Endothelial cell of umbilical vein (primary cell): ENCODE results near the gene MAGOHB. TPM values are rescaled to one million over a fixed set of nuclear protein-coding genes. Genes with fewer than 3 reads are reported as not detected.

Experiments
- BruUV-seq: library from RNA; stranded (reverse); fragments of 400-500 nt; replicated peaks from 2 replicates; lab custom pipeline; 2021; lab: Mats Ljungman, UMichigan
- CTCF ChIA-PET: fragments of 300-600, 350-600 bp; sonication (Branson Sonifier 250); formaldehyde crosslinking; loops from one replicate; lab custom pipeline; 2021; ENCODE audit warnings: antibody characterized with exemption, inconsistent platforms; lab: Charles Lee
- POLR2A ChIA-PET: fragments of 300-600, 350-600 bp; sonication (Branson Sonifier 250); formaldehyde crosslinking; loops from one replicate; lab custom pipeline; 2021; ENCODE audit warnings: antibody characterized with exemption, inconsistent platforms; lab: Charles Lee
- DNase-seq: peaks from one replicate; pipeline ENCODE4 v3.0.0-alpha.2; 2011; ENCODE audit warnings: low read depth, low spot score
- FAIRE-seq: peaks from 2 replicates; lab custom pipeline; 2011; peaks lifted over from hg19 to GRCh38; lab: Jason Lieb, UNC
- H2AFZ ChIP-seq: 2 replicates; pipeline ENCODE4 v1.6.0; 2012; ENCODE audit warnings: low read depth, low read length, control low read depth, inconsistent platforms
- H3K27ac ChIP-seq: 2 replicates; pipeline ENCODE4 v1.5.1; 2011; ENCODE audit warnings: low read depth, mild to moderate bottlenecking, control low read depth, low read length, moderate library complexity; ENCODE audit not compliant: insufficient read depth
- H3K27me3 ChIP-seq, 2 experiments: 2 replicates each; pipeline versions ENCODE4 v1.6.0 to v1.6.1; 2011; ENCODE audit warnings: low read length in 2 of 2, mixed read lengths in 1 of 2; ENCODE audit not compliant: control insufficient read depth in 2 of 2, insufficient read depth in 2 of 2
- H3K36me3 ChIP-seq, 2 experiments: 2 replicates in 1 of 2; 3 replicates in 1 of 2; pipeline ENCODE4 v1.5.1; 2011; ENCODE audit warnings: low read length in 2 of 2, mild to moderate bottlenecking in 1 of 2, moderate library complexity in 1 of 2; ENCODE audit not compliant: control insufficient read depth in 2 of 2, insufficient read depth in 2 of 2; ENCODE audit errors: extremely low read depth in 1 of 2
- H3K4me1 ChIP-seq: 3 replicates; pipeline ENCODE4 v1.5.1; 2011; ENCODE audit warnings: mild to moderate bottlenecking, low read length; ENCODE audit not compliant: control insufficient read depth, insufficient read depth; ENCODE audit errors: extremely low read depth
- H3K4me2 ChIP-seq: 2 replicates; pipeline ENCODE4 v1.6.1; 2011; ENCODE audit warnings: low read length, control low read depth, mixed read lengths; ENCODE audit not compliant: insufficient read depth
- H3K4me3 ChIP-seq, 3 experiments: fragments of 200-600 bp in 1 of 3; sonication (generic), shearing (Covaris generic) in 1 of 3; replicated peaks in 1 of 3; 2 replicates each; pipeline ENCODE4 v1.5.1; 2011 to 2016; ENCODE audit warnings: control low read depth in 3 of 3, low read length in 3 of 3, mild to moderate bottlenecking in 2 of 3, inconsistent platforms in 1 of 3, low read depth in 1 of 3, moderate library complexity in 1 of 3; ENCODE audit not compliant: insufficient read depth in 1 of 3
- H3K79me2 ChIP-seq: 2 replicates; pipeline ENCODE4 v1.6.0; 2012; ENCODE audit warnings: low read length, inconsistent platforms; ENCODE audit not compliant: control insufficient read depth, insufficient read depth
- H3K9ac ChIP-seq: replicated peaks from 2 replicates; pipeline ENCODE3; 2011; ENCODE audit warnings: low read length, control low read depth; ENCODE audit not compliant: insufficient read depth; ENCODE audit errors: extremely low read depth
- H3K9me1 ChIP-seq: replicated peaks from 3 replicates; pipeline ENCODE4 v1.6.0; 2011; ENCODE audit warnings: mild to moderate bottlenecking, low read length; ENCODE audit not compliant: control insufficient read depth, insufficient read depth; ENCODE audit errors: extremely low read depth
- H3K9me3 ChIP-seq: replicated peaks from 2 replicates; pipeline ENCODE4 v1.5.1; 2012; ENCODE audit warnings: low read length, inconsistent platforms; ENCODE audit not compliant: control insufficient read depth, insufficient read depth
- H4K20me1 ChIP-seq: replicated peaks from 2 replicates; pipeline ENCODE3; 2011; ENCODE audit warnings: mild to moderate bottlenecking, low read length; ENCODE audit not compliant: control insufficient read depth, insufficient read depth; ENCODE audit errors: extremely low read depth
- FOS ChIP-seq: IDR thresholded peaks from 2 replicates; pipeline ENCODE4 v1.6.1; 2011; ENCODE audit warnings: mild to moderate bottlenecking, low read length, moderate library complexity, borderline replicate concordance; ENCODE audit not compliant: insufficient read depth
- GATA2 ChIP-seq: IDR thresholded peaks from 2 replicates; pipeline ENCODE4 v1.7.0; 2011; ENCODE audit warnings: low read depth, mild to moderate bottlenecking, moderate library complexity, mixed read lengths, low read length; ENCODE audit not compliant: insufficient read length, insufficient read depth
- MYC ChIP-seq: IDR thresholded peaks from one replicate; pipeline ENCODE4 v1.6.1; 2011; ENCODE audit warnings: mild to moderate bottlenecking, low read depth, low read length
- POLR2A ChIP-seq: IDR thresholded peaks from 2 replicates; pipeline ENCODE4 v1.6.1; 2012; ENCODE audit warnings: low read depth, mild to moderate bottlenecking, control low read depth, low read length
- dilution Hi-C: fragments of 300-500 bp; cut with MboI; formaldehyde crosslinking; loops from one replicate; pipeline ENCODE4 v1.15.0; 2019; ENCODE audit warnings: low sequenced_read_pairs; ENCODE audit not compliant: extremely low pct_ligation_motif_present
- intact Hi-C: fragments of 100-400 bp; cut with micrococcal nuclease; formaldehyde crosslinking; loops from one replicate; pipeline ENCODE4 v1.10.0; 2022
- polyA plus RNA-seq, 4 experiments: library from polyadenylated mRNA; depleted of rRNA in 3 of 4; stranded (reverse) in 3 of 4; unstranded in 1 of 4; fragments of >200 nt; gene quantifications; 2 replicates each; pipeline versions ENCODE4 v1.2.1 to v1.2.3, GENCODE V29; 2011 to 2012; ENCODE audit warnings: missing spikeins in 1 of 4
- total RNA-seq: library from RNA; stranded (reverse); gene quantifications from 2 replicates; pipeline ENCODE4 v1.2.3, GENCODE V29; 2021
- TF ChIP-seq, protein P1 (sequence below), 2 donors: IDR thresholded peaks; 1 replicate in 1 of 2; 2 replicates in 1 of 2; pipeline ENCODE4 v1.5.1; 2011; ENCODE audit warnings: low read length in 2 of 2, mild to moderate bottlenecking in 2 of 2, moderate library complexity in 2 of 2, control low read depth in 1 of 2, inconsistent platforms in 1 of 2, low read depth in 1 of 2; ENCODE audit not compliant: insufficient read depth in 1 of 2; ENCODE audit errors: extremely low read depth in 1 of 2

MAGOHB gene
- total and polyA plus RNA-seq, 2 donors (not counting 3 experiments of a cell fraction or from before 2014, with no cell fraction given) = 8.9 to 48.3 TPM

DNA sequence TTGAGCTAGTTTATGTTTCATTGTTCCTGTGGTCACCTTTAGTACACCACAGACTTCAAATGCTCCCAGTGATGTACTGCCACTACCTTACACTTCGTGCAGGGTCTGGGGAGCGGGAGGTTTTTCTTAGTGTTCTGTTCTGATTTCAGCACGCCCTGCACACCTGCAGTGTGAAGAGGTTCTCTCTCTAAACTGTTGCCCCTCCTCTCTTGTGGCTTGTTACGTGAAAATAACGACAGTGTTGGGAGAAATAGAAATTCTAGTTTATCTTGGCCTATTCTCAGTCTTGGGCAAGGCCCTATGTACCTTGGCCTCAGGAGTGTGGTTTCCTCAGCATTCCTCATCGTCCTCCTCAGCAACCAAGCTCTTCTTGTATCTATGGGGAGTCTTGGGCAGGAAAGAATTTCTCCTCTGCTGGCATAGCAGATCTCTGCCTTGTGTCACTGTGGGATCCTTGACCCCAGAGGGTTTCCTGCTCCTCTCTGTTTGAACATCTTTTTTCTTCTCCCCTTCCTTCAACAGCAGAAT, 59.1 kb downstream of the MAGOHB start:
- H4K20me1 ChIP-seq = no peaks in the 10 kb centered on the region
- intact Hi-C loops = no loop called here
- H3K36me3 ChIP-seq = no peaks in the 10 kb centered on the region
- no TSS peak for BruUV-seq
- peaks cover 0 to 2% of the 10 kb centered on the region in 2 experiments for H3K27me3 ChIP-seq
- H3K9ac ChIP-seq = no peak overlapping the region
- H2AFZ ChIP-seq = no peak overlapping the region
- no peaks in the 10 kb centered on the region for H3K79me2 ChIP-seq
- ChIA-PET POLR2A (no interaction called here), CTCF (interaction anchor here (1.0 kb wide), 1 partner anchor 8 kb away, joined by 3 read pairs; no protein-coding TSS in a partner anchor)
- no peaks in the 10 kb centered on the region for H3K9me1 ChIP-seq
- FAIRE-seq = no peak
- no peak overlapping the region for H3K4me2 ChIP-seq
- TF ChIP-seq MYC (no peak), GATA2 (no peak), POLR2A (no peak), FOS (no peak)
- TF ChIP-seq, protein P1, sequence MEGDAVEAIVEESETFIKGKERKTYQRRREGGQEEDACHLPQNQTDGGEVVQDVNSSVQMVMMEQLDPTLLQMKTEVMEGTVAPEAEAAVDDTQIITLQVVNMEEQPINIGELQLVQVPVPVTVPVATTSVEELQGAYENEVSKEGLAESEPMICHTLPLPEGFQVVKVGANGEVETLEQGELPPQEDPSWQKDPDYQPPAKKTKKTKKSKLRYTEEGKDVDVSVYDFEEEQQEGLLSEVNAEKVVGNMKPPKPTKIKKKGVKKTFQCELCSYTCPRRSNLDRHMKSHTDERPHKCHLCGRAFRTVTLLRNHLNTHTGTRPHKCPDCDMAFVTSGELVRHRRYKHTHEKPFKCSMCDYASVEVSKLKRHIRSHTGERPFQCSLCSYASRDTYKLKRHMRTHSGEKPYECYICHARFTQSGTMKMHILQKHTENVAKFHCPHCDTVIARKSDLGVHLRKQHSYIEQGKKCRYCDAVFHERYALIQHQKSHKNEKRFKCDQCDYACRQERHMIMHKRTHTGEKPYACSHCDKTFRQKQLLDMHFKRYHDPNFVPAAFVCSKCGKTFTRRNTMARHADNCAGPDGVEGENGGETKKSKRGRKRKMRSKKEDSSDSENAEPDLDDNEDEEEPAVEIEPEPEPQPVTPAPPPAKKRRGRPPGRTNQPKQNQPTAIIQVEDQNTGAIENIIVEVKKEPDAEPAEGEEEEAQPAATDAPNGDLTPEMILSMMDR (IDR thresholded peaks at IDR 0.05; ENCODE audit: extremely low read depth in 1 of 2, insufficient read depth in 1 of 2, low read depth in 1 of 2, low read length in 2 of 2) = no peak
- no peak overlapping the region for H3K4me3 ChIP-seq
- DNase-seq = no peak
- H3K4me1 ChIP-seq = no peaks in the 10 kb centered on the region
- H3K27ac ChIP-seq = no peak overlapping the region
- dilution Hi-C loops = no loop called here
- no peaks in the 10 kb centered on the region for H3K9me3 ChIP-seq

Other genes starting within 250 kb of the MAGOHB start
- gene KLRK1, start 223.6 kb downstream of the MAGOHB start, total RNA-seq = not detected in 2 replicates
- not detected in 2 replicates for gene KLRK1, start 223.6 kb downstream of the MAGOHB start, polyA plus RNA-seq
- not detected in 2 replicates for gene KLRC4, start 203.9 kb downstream of the MAGOHB start, total RNA-seq
- gene KLRC4, start 203.9 kb downstream of the MAGOHB start, polyA plus RNA-seq = not detected in 2 replicates
- not detected in 2 replicates for gene KLRC3, start 193.0 kb downstream of the MAGOHB start, total RNA-seq
- gene KLRC3, start 193.0 kb downstream of the MAGOHB start, polyA plus RNA-seq = not detected in 2 replicates
- gene KLRC2, start 177.6 kb downstream of the MAGOHB start, total RNA-seq = not detected in 2 replicates
- gene KLRC2, start 177.6 kb downstream of the MAGOHB start, polyA plus RNA-seq = not detected in 2 replicates
- gene KLRC1, start 160.2 kb downstream of the MAGOHB start, total RNA-seq = not detected in 2 replicates
- not detected in 2 replicates for gene KLRC1, start 160.2 kb downstream of the MAGOHB start, polyA plus RNA-seq
- gene EIF2S3B, start 107.7 kb downstream of the MAGOHB start, total RNA-seq = 0.44 and 0.55 TPM in 2 replicates
- 0.16 and 0.21 TPM in 2 replicates for gene EIF2S3B, start 107.7 kb downstream of the MAGOHB start, polyA plus RNA-seq
- 14.6 and 15.2 TPM in 2 replicates for gene STYK1, start 60.4 kb upstream of the MAGOHB start, total RNA-seq
- gene STYK1, start 60.4 kb upstream of the MAGOHB start, polyA plus RNA-seq = 6.0 and 7.7 TPM in 2 replicates
- 411 and 441 TPM in 2 replicates for gene YBX3, start 109.7 kb upstream of the MAGOHB start, total RNA-seq
- gene YBX3, start 109.7 kb upstream of the MAGOHB start, polyA plus RNA-seq = 99.3 and 137 TPM in 2 replicates
- gene TAS2R7, start 189.0 kb upstream of the MAGOHB start, total RNA-seq = not detected in 2 replicates
- not detected in 2 replicates for gene TAS2R7, start 189.0 kb upstream of the MAGOHB start, polyA plus RNA-seq
- not detected in 2 replicates for gene TAS2R8, start 193.7 kb upstream of the MAGOHB start, total RNA-seq
- not detected in 2 replicates for gene TAS2R8, start 193.7 kb upstream of the MAGOHB start, polyA plus RNA-seq
- gene TAS2R9, start 196.6 kb upstream of the MAGOHB start, total RNA-seq = not detected in 2 replicates
- not detected in 2 replicates for gene TAS2R9, start 196.6 kb upstream of the MAGOHB start, polyA plus RNA-seq
- gene TAS2R10, start 212.7 kb upstream of the MAGOHB start, total RNA-seq = 0.66 TPM in 1 of 2 replicates, not detected in the other
- gene TAS2R10, start 212.7 kb upstream of the MAGOHB start, polyA plus RNA-seq = 0.11 and 0.22 TPM in 2 replicates
- gene PRR4, start 235.9 kb upstream of the MAGOHB start, total RNA-seq = 2.4 and 2.8 TPM in 2 replicates
- 2.4 and 2.6 TPM in 2 replicates for gene PRR4, start 235.9 kb upstream of the MAGOHB start, polyA plus RNA-seq